PC-9 (cell line): Measurements from ENCODE around the gene WDR26. TPM values are rescaled to one million over a fixed set of nuclear protein-coding genes. Genes with fewer than 3 reads are reported as not detected.
A peak's percentile ranks its signal among the peaks of the same experiment; 100 is the strongest.

ENCODE experiments used
- BruUV-seq: library from RNA; stranded (reverse); fragments of 400-500 nt; replicated peaks from 2 replicates; lab custom pipeline; 2021; lab: Mats Ljungman, UMichigan
- CTCF ChIA-PET: fragments of 300-600 bp; sonication (Branson Sonifier 250); formaldehyde crosslinking; loops from one replicate; lab custom pipeline; 2022; ENCODE audit warnings: antibody characterized with exemption; lab: Charles Lee
- POLR2A ChIA-PET: fragments of 300-600 bp; sonication (Branson Sonifier 250); formaldehyde crosslinking; loops from one replicate; lab custom pipeline; 2022; ENCODE audit warnings: antibody characterized with exemption; ENCODE audit not compliant: unreplicated experiment; lab: Charles Lee
- DNase-seq, 2 experiments: peaks; one replicate each; pipeline versions ENCODE4 v3.0.0 to v3.0.0-alpha.2; 2015 to 2022; ENCODE audit warnings: mixed read lengths in 1 of 2
- H2AFZ ChIP-seq: fragments of 200-600 bp; sonication (generic); 2 replicates; pipeline ENCODE4 v1.8.1; 2017; ENCODE audit warnings: antibody characterized with exemption
- H3F3A ChIP-seq: fragments of 200-600 bp; sonication (generic); 2 replicates; pipeline ENCODE4 v1.8.1; 2017; ENCODE audit warnings: antibody characterized with exemption, mild to moderate bottlenecking, low read depth; ENCODE audit not compliant: insufficient read depth
- H3K27ac ChIP-seq: fragments of 200-600 bp; sonication (generic); 2 replicates; pipeline ENCODE4 v1.6.1; 2016; ENCODE audit warnings: mixed run types
- H3K27me3 ChIP-seq: fragments of 200-600 bp; sonication (generic); 2 replicates; pipeline ENCODE4 v1.6.1; 2016; ENCODE audit warnings: low read depth, mixed run types; ENCODE audit not compliant: insufficient read depth
- H3K36me3 ChIP-seq: fragments of 200-600 bp; sonication (generic); 2 replicates; pipeline ENCODE4 v1.6.1; 2016; ENCODE audit warnings: low read depth, mixed run types
- H3K4me1 ChIP-seq: fragments of 200-600 bp; sonication (generic); replicated peaks from 2 replicates; pipeline ENCODE4 v1.6.1; 2016; ENCODE audit warnings: mixed run types; ENCODE audit not compliant: insufficient read depth
- H3K4me2 ChIP-seq: fragments of 200-600 bp; sonication (generic); 2 replicates; pipeline ENCODE4 v1.6.1; 2017; ENCODE audit warnings: mixed run types
- H3K4me3 ChIP-seq: fragments of 200-600 bp; sonication (generic); 2 replicates; pipeline ENCODE4 v1.6.1; 2016; ENCODE audit warnings: mixed run types
- H3K79me2 ChIP-seq: fragments of 200-600 bp; sonication (generic); 2 replicates; pipeline ENCODE4 v1.6.1; 2017; ENCODE audit warnings: low read depth, mixed run types
- H3K9me2 ChIP-seq: fragments of 200-600 bp; sonication (generic); 2 replicates; pipeline ENCODE4 v1.8.1; 2017; ENCODE audit warnings: mild to moderate bottlenecking; ENCODE audit not compliant: insufficient read depth
- H3K9me3 ChIP-seq: fragments of 200-600 bp; sonication (generic); 2 replicates; pipeline ENCODE4 v1.8.1; 2016; ENCODE audit warnings: low read depth; ENCODE audit not compliant: insufficient read depth
- H4K20me1 ChIP-seq: fragments of 200-600 bp; sonication (generic); 2 replicates; pipeline ENCODE4 v1.8.1; 2017; ENCODE audit not compliant: insufficient read depth
- EZH2 ChIP-seq: fragments of 200-600 bp; sonication (generic); IDR thresholded peaks from 2 replicates; pipeline ENCODE4 v1.8.0; 2017; ENCODE audit warnings: antibody characterized with exemption, low read depth
- intact Hi-C: fragments of 100-400 bp; cut with micrococcal nuclease; formaldehyde crosslinking; loops from one replicate; pipeline ENCODE4 v1.10.0; 2022; ENCODE audit not compliant: unreplicated experiment
- total RNA-seq: library from RNA; stranded (reverse); gene quantifications from 2 replicates; pipeline ENCODE4 v1.2.3, GENCODE V29; 2021
- TF ChIP-seq, protein P1 (sequence below): fragments of 200-600 bp; sonication (generic); conservative IDR thresholded peaks from 2 replicates; pipeline ENCODE4 v1.6.1; 2017; ENCODE audit warnings: mixed run types, antibody characterized with exemption, mild to moderate bottlenecking, moderate library complexity

The WDR26 gene
- total RNA-seq, 1 experiment from 2014 or later: 88.9 TPM

DNA sequence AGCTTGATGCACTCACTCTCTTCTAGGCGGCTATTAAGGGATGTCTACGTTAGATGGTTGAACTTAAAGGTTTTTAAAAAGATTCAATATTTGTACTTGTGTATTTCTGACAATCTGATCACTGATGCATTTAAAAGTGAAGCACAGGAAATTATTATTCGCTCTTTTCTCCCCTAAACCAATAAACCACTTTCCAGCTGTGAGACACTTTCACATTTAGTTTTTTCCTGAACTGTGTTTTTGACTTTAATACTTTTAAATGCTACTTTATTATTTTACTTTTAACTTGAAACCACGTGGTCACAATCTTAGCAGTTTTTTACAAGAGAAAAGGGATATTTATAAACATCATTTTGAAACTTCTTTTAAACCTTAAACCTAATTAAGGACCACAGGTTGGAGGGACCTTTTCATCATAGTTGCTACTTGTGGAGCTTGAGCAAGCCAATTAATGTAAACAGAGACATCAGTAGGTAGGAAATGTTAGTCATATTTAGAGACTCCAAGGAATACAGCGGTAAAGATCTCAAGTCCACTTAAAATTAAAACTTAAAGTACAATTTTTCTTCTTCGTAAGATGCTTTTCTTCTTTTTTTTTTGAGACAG, 9.2 kb downstream of the WDR26 start:
- Histone ChIP-seq H3K27ac (no peak overlapping the region), H4K20me1 (peaks cover 23% of the 10 kb centered on the region)
- DNase-seq: no peak

DNA sequence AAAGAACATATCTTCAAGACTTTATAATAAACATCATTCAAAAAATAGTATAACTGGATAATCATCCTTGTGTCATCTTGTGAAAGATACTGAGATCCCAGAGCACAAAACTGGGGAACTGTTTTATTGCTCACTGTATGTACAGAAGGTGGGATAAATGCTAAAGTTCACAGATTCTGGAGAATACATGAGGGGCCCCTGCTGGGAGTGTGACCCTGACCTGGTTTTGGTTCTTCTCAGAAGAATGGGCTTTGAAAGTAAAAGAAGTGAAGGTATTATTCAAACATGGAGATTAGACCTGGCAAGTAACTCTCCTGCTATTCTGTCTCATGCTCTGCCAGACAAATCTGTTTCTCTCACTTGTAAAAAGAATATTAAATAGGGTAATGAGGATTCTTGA, 14.5 kb downstream of the WDR26 start:
- no peaks in the 10 kb centered on the region for H3K9me2 ChIP-seq
- ChIA-PET CTCF (no interaction called here), POLR2A (interaction anchor here (0.6 kb wide), 1 partner anchor 262 kb away, joined by 4 read pairs; no protein-coding TSS in a partner anchor)
- no peaks in the 10 kb centered on the region for H3K4me1 ChIP-seq
- TF ChIP-seq EZH2: no peak
- TF ChIP-seq, protein P1, sequence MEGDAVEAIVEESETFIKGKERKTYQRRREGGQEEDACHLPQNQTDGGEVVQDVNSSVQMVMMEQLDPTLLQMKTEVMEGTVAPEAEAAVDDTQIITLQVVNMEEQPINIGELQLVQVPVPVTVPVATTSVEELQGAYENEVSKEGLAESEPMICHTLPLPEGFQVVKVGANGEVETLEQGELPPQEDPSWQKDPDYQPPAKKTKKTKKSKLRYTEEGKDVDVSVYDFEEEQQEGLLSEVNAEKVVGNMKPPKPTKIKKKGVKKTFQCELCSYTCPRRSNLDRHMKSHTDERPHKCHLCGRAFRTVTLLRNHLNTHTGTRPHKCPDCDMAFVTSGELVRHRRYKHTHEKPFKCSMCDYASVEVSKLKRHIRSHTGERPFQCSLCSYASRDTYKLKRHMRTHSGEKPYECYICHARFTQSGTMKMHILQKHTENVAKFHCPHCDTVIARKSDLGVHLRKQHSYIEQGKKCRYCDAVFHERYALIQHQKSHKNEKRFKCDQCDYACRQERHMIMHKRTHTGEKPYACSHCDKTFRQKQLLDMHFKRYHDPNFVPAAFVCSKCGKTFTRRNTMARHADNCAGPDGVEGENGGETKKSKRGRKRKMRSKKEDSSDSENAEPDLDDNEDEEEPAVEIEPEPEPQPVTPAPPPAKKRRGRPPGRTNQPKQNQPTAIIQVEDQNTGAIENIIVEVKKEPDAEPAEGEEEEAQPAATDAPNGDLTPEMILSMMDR: no peak
- intact Hi-C loops: no loop called here
- H3K9me3 ChIP-seq: no peaks in the 10 kb centered on the region
- no TSS peak for BruUV-seq
- no peak overlapping the region for H3K4me3 ChIP-seq
- H3K4me2 ChIP-seq: no peak overlapping the region
- no peak overlapping the region for H2AFZ ChIP-seq
- H3K36me3 ChIP-seq: peaks cover 77% of the 10 kb centered on the region
- peaks cover 21% of the 10 kb centered on the region for H3F3A ChIP-seq
- H3K27me3 ChIP-seq: no peaks in the 10 kb centered on the region
- no peak overlapping the region for H3K27ac ChIP-seq
- peaks cover 7% of the 10 kb centered on the region for H4K20me1 ChIP-seq
- DNase-seq: no peak
- H3K79me2 ChIP-seq: no peaks in the 10 kb centered on the region

More for the DNA sequence above, 9.2 kb downstream of the WDR26 start:
- no peak for TF ChIP-seq EZH2
- TF ChIP-seq, protein P1: no peak
- no peaks in the 10 kb centered on the region for H3K27me3 ChIP-seq
- H3K36me3 ChIP-seq: peaks cover 55% of the 10 kb centered on the region
- CTCF ChIA-PET: interaction anchor here (0.6 kb wide), 1 partner anchor 58 kb away, joined by 5 read pairs; no protein-coding TSS in a partner anchor
- no peaks in the 10 kb centered on the region for H3K9me3 ChIP-seq
- H3K4me1 ChIP-seq: peaks cover 2% of the 10 kb centered on the region; the same call in 1 of the 2 replicates
- peaks cover 20% of the 10 kb centered on the region for H3F3A ChIP-seq
- H3K4me2 ChIP-seq: no peak overlapping the region
- POLR2A ChIA-PET: interaction anchor here (0.5 kb wide), 1 partner anchor 27 kb away, joined by 3 read pairs; no protein-coding TSS in a partner anchor
- no TSS peak for BruUV-seq
- H2AFZ ChIP-seq: no peak overlapping the region
- intact Hi-C loops: no loop called here
- no peaks in the 10 kb centered on the region for H3K9me2 ChIP-seq
- no peak overlapping the region for H3K4me3 ChIP-seq
- peaks cover 31% of the 10 kb centered on the region for H3K79me2 ChIP-seq

DNA sequence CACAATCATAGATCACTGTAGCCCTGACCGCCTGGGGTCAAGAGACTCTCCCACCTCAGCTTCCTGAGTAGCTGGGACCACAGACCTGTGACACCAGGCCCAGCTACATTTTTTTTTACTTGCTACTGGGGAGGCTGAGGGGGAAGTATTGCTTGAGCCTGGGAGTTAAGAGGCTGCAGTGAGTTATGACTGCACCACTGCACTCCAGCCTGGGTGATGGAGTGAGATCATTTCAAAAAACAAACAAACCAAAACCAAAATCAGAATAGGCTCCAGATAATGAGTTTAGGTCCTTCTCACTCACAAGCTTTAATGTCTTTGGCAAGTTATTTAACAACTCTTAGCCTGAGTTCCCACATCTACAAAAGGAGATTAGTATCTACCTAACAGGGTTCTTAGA, 22.8 kb downstream of the WDR26 start:
- ChIA-PET CTCF (no interaction called here), POLR2A (interaction anchor here (0.7 kb wide), 1 partner anchor 457 kb away, joined by 5 read pairs; no protein-coding TSS in a partner anchor)
- H3K4me1 ChIP-seq: peaks cover 27% of the 10 kb centered on the region
- 0 out of 2 replicates have a peak overlapping the region, but pooled peaks have one; percentile 13 for H3K27ac ChIP-seq
- BruUV-seq: no TSS peak
- H3K4me3 ChIP-seq: no peak overlapping the region
- H3K79me2 ChIP-seq: peaks cover 1% of the 10 kb centered on the region
- DNase-seq: no peak
- no peak for TF ChIP-seq EZH2
- TF ChIP-seq, protein P1: no peak
- H3K27me3 ChIP-seq: no peaks in the 10 kb centered on the region
- H2AFZ ChIP-seq: no peak overlapping the region
- H4K20me1 ChIP-seq: no peaks in the 10 kb centered on the region
- intact Hi-C loops: no loop called here
- H3K9me3 ChIP-seq: no peaks in the 10 kb centered on the region
- H3F3A ChIP-seq: peaks cover 62% of the 10 kb centered on the region
- H3K4me2 ChIP-seq: no peak overlapping the region
- no peaks in the 10 kb centered on the region for H3K9me2 ChIP-seq
- H3K36me3 ChIP-seq: peaks cover 40% of the 10 kb centered on the region
